Activated CD8-positive, alpha-beta T cell treated with anti-CD3 and anti-CD28 coated beads for 36 hours (primary cell): ENCODE results near the gene MAN2A1. TPM values are rescaled to one million over a fixed set of nuclear protein-coding genes. Genes with fewer than 3 reads are reported as not detected.
A peak's percentile ranks its signal among the peaks of the same experiment; 100 is the strongest.

ENCODE experiments used
- ATAC-seq: fragments of 200-7000 bp; cut with Tn5 transposase; one replicate; pipeline ENCODE4 v1.10.0; 2021; ENCODE audit warnings: mild to moderate bottlenecking, moderate library complexity
- CTCF ChIA-PET: fragments of 350-600 bp; sonication (Branson Sonifier 250); formaldehyde crosslinking; loops from one replicate; lab custom pipeline; 2021; ENCODE audit warnings: antibody characterized with exemption; lab: Charles Lee
- POLR2A ChIA-PET: fragments of 350-600 bp; sonication (Branson Sonifier 250); formaldehyde crosslinking; loops from one replicate; lab custom pipeline; 2021; ENCODE audit warnings: antibody characterized with exemption; lab: Charles Lee
- DNase-seq: peaks from one replicate; pipeline ENCODE4 v3.0.0-alpha.2; 2020
- H3K27ac Mint-ChIP-seq: one replicate; pipeline ENCODE4 v1.8.0; 2021; ENCODE audit warnings: mild to moderate bottlenecking, mixed read lengths
- H3K27me3 Mint-ChIP-seq: one replicate; pipeline ENCODE4 v1.8.0; 2021; ENCODE audit warnings: mixed read lengths
- H3K36me3 Mint-ChIP-seq: one replicate; pipeline ENCODE4 v1.8.0; 2021; ENCODE audit warnings: low read depth, mixed read lengths
- H3K4me1 Mint-ChIP-seq: one replicate; pipeline ENCODE4 v1.8.0; 2021; ENCODE audit warnings: low read depth, mixed read lengths
- H3K4me3 Mint-ChIP-seq: one replicate; pipeline ENCODE4 v1.8.0; 2021; ENCODE audit warnings: mild to moderate bottlenecking, moderate library complexity, mixed read lengths
- H3K9me3 Mint-ChIP-seq: one replicate; pipeline ENCODE4 v1.8.0; 2021; ENCODE audit warnings: mixed read lengths
- CTCF ChIP-seq: fragments of 200-600 bp; IDR thresholded peaks from one replicate; pipeline ENCODE4 v1.8.0; 2022; ENCODE audit warnings: antibody characterized with exemption, mild to moderate bottlenecking
- intact Hi-C: fragments of 100-400 bp; cut with micrococcal nuclease; formaldehyde crosslinking; loops from one replicate; pipeline ENCODE4 v1.10.0; 2022
- total RNA-seq, 2 experiments: library from RNA; stranded (reverse); gene quantifications; one replicate each; pipeline ENCODE4 v1.2.3, GENCODE V29; 2021

Gene MAN2A1
- total RNA-seq, 2 experiments from 2014 or later, result 29.9 to 30.6 TPM

- no peak for DNase-seq
- no peaks in the 10 kb centered on the region for H3K27me3 Mint-ChIP-seq
- H3K36me3 Mint-ChIP-seq, result peaks cover 19% of the 10 kb centered on the region
- H3K4me1 Mint-ChIP-seq, result peaks cover 79% of the 10 kb centered on the region
- ChIA-PET POLR2A (interaction anchor here (1.0 kb wide), 1 partner anchor 17 kb away, joined by 3 read pairs; no protein-coding TSS in a partner anchor), CTCF (no interaction called here)
- no peak overlapping the region for H3K27ac Mint-ChIP-seq
- TF ChIP-seq CTCF, result no peak
- no peak for ATAC-seq
- intact Hi-C loops, result no loop called here
- H3K4me3 Mint-ChIP-seq, result no peak overlapping the region
- H3K9me3 Mint-ChIP-seq, result peaks cover 1% of the 10 kb centered on the region
Measured at GRCh38 chr5:109706095-109706494, 16.4 kb downstream of the MAN2A1 start.

- peaks cover 19% of the 10 kb centered on the region for H3K36me3 Mint-ChIP-seq
- ChIA-PET POLR2A (no interaction called here), CTCF (interaction anchor here (1.3 kb wide), 1 partner anchor 9 kb away, joined by 3 read pairs; no protein-coding TSS in a partner anchor)
- peak overlapping the region; percentile 35 for H3K27ac Mint-ChIP-seq
- H3K9me3 Mint-ChIP-seq, result peaks cover 2% of the 10 kb centered on the region
- TF ChIP-seq CTCF, result no peak
- DNase-seq (no peak), ATAC-seq (no peak)
- no peak overlapping the region for H3K4me3 Mint-ChIP-seq
- intact Hi-C loops, result no loop called here
- no peaks in the 10 kb centered on the region for H3K27me3 Mint-ChIP-seq
- H3K4me1 Mint-ChIP-seq, result peaks cover 79% of the 10 kb centered on the region
Measured at GRCh38 chr5:109707531-109707930, 17.8 kb downstream of the MAN2A1 start.

- ATAC-seq (no peak), DNase-seq (no peak)
- no peak for TF ChIP-seq CTCF
- POLR2A ChIA-PET, result no interaction called here
- intact Hi-C loops, result no loop called here
- no peaks in the 10 kb centered on the region for H3K27me3 Mint-ChIP-seq
- CTCF ChIA-PET, result interaction anchor here (1.1 to 1.3 kb wide), 3 partner anchors 10 to 44 kb away, joined by 3 to 4 read pairs (median 3); partner anchors contain the start of gene MAN2A1
- H3K4me3 Mint-ChIP-seq, result no peak overlapping the region
- H3K9me3 Mint-ChIP-seq, result peaks cover 2% of the 10 kb centered on the region
- peaks cover 82% of the 10 kb centered on the region for H3K4me1 Mint-ChIP-seq
- peaks cover 26% of the 10 kb centered on the region for H3K36me3 Mint-ChIP-seq
- H3K27ac Mint-ChIP-seq, result no peak overlapping the region
Measured at GRCh38 chr5:109708813-109709212, 19.1 kb downstream of the MAN2A1 start.

GRCh38 chr5:109709225-109709624, 19.5 kb downstream of the MAN2A1 start:
- Mint-ChIP-seq H3K4me1 (peaks cover 78% of the 10 kb centered on the region), H3K4me3 (no peak overlapping the region), H3K27me3 (no peaks in the 10 kb centered on the region), H3K27ac (no peak overlapping the region), H3K9me3 (peaks cover 2% of the 10 kb centered on the region), H3K36me3 (peaks cover 27% of the 10 kb centered on the region)
- POLR2A ChIA-PET, result no interaction called here
- CTCF ChIA-PET, result interaction anchor here (1.1 to 1.2 kb wide), 3 partner anchors 10 to 43 kb away, joined by 3 to 4 read pairs (median 3); partner anchors contain the start of gene MAN2A1
- TF ChIP-seq CTCF, result no peak
- DNase-seq, result no peak
- ATAC-seq, result no peak
- intact Hi-C loops, result no loop called here

- H3K27me3 Mint-ChIP-seq, result no peaks in the 10 kb centered on the region
- no peak for TF ChIP-seq CTCF
- peak overlapping the region; percentile 40 for H3K27ac Mint-ChIP-seq
- intact Hi-C loops, result no loop called here
- CTCF ChIA-PET, result no interaction called here
- no peak for ATAC-seq
- H3K9me3 Mint-ChIP-seq, result peaks cover 2% of the 10 kb centered on the region
- no peak overlapping the region for H3K4me3 Mint-ChIP-seq
- peaks cover 68% of the 10 kb centered on the region for H3K4me1 Mint-ChIP-seq
- POLR2A ChIA-PET, result interaction anchor here (0.8 kb wide), 1 partner anchor 9 kb away, joined by 3 read pairs; no protein-coding TSS in a partner anchor
- no peak for DNase-seq
- H3K36me3 Mint-ChIP-seq, result peaks cover 21% of the 10 kb centered on the region
Measured at GRCh38 chr5:109711673-109712072, 21.9 kb downstream of the MAN2A1 start.
